Gastrocnemius medialis (tissue), 4 donors: ENCODE measurements around the gene WIZ. TPM values are rescaled to one million over a fixed set of nuclear protein-coding genes. Genes with fewer than 3 reads are reported as not detected.

ENCODE experiments used
- ATAC-seq, 2 donors: fragments of 150-250 bp; one replicate each; pipeline ENCODE4 v1.9.1; 2016
- DNase-seq, 2 donors: peaks; one replicate each; pipeline ENCODE4 v3.0.0-alpha.2; 2019
- H3K27ac ChIP-seq, 4 donors: fragments of 200-600 bp; sonication (generic); 1 replicate in 1 of 4; 2 replicates in 3 of 4; pipeline ENCODE4 v1.5.1; 2016 to 2018; ENCODE audit warnings: mild to moderate bottlenecking in 2 of 4, moderate library complexity in 1 of 4
- H3K27me3 ChIP-seq, 3 donors: fragments of 200-600 bp; sonication (generic) in 2 of 3; 1 replicate in 1 of 3; 2 replicates in 2 of 3; pipeline versions ENCODE4 v1.5.1 to v1.6.0; 2016 to 2019; ENCODE audit warnings: mild to moderate bottlenecking in 1 of 3, moderate library complexity in 1 of 3
- H3K36me3 ChIP-seq, 2 donors: fragments of 200-600 bp; sonication (generic) in 1 of 2; one replicate each; pipeline ENCODE4 v1.5.1; 2017 to 2018
- H3K4me1 ChIP-seq, 2 donors: fragments of 200-600 bp; sonication (generic) in 1 of 2; one replicate each; pipeline ENCODE4 v1.5.1; 2016 to 2017; ENCODE audit warnings: mild to moderate bottlenecking in 2 of 2
- H3K4me3 ChIP-seq, 4 donors: fragments of 200-600 bp; sonication (generic) in 3 of 4; 1 replicate in 1 of 4; 2 replicates in 3 of 4; pipeline ENCODE4 v1.5.1; 2016 to 2019; ENCODE audit warnings: mild to moderate bottlenecking in 2 of 4
- H3K9me3 ChIP-seq, 3 donors: fragments of 200-600 bp; sonication (generic) in 2 of 3; 1 replicate in 1 of 3; 2 replicates in 2 of 3; pipeline ENCODE4 v1.5.1; 2016 to 2019
- POLR2A ChIP-seq, 2 donors: fragments of 450-650 bp; IDR thresholded peaks; one replicate each; pipeline ENCODE4 v1.6.1; 2017; ENCODE audit warnings: antibody characterized with exemption in 2 of 2, mild to moderate bottlenecking in 2 of 2, moderate library complexity in 2 of 2
- in situ Hi-C, 4 donors: fragments of 200-750 bp; cut with MboI; loops; one replicate each; pipeline versions ENCODE4 v1.15.0 to v1.8.0; 2017; ENCODE audit warnings: low sequenced_read_pairs in 4 of 4
- intact Hi-C: fragments of 100-400 bp; cut with DNase I; formaldehyde crosslinking; loops from one replicate; pipeline ENCODE4 v1.15.1; 2023; ENCODE audit warnings: low total_unique reads
- total RNA-seq, 4 donors: library from RNA; depleted of rRNA; stranded (reverse); fragments of >200 nt; gene quantifications; one replicate each; pipeline versions ENCODE4 v1.1.0 to v1.2.3, GENCODE V29; 2016
- TF ChIP-seq, protein P1 (sequence below), 5 experiments: fragments of 450-650 bp in 3 of 5; fragments of 200-600 bp in 2 of 5; sonication (generic) in 2 of 5; IDR thresholded peaks in 4 of 5; conservative IDR thresholded peaks in 1 of 5; 1 replicate in 4 of 5; 2 replicates in 1 of 5; pipeline ENCODE4 v1.5.1; 2016 to 2019; ENCODE audit warnings: antibody characterized with exemption in 5 of 5, mild to moderate bottlenecking in 3 of 5, moderate library complexity in 3 of 5

WIZ gene
- total RNA-seq, 4 donors from 2014 or later, result 28.0 to 40.6 (median 32.5) TPM

GRCh38 chr19:15427991-15428471, 21.7 kb downstream of the WIZ start:
- in situ Hi-C loops (loop anchor here in 2 of 4 donors (25.0 kb wide), 1 partner anchor 166 kb away; no protein-coding TSS in a partner anchor), intact Hi-C loops (no loop called here)
- H3K27ac ChIP-seq, result no peak overlapping the region
- H3K36me3 ChIP-seq, result peaks cover 0 to 44% of the 10 kb centered on the region in 2 donors
- no peak overlapping the region for H3K4me3 ChIP-seq
- TF ChIP-seq, protein P1, sequence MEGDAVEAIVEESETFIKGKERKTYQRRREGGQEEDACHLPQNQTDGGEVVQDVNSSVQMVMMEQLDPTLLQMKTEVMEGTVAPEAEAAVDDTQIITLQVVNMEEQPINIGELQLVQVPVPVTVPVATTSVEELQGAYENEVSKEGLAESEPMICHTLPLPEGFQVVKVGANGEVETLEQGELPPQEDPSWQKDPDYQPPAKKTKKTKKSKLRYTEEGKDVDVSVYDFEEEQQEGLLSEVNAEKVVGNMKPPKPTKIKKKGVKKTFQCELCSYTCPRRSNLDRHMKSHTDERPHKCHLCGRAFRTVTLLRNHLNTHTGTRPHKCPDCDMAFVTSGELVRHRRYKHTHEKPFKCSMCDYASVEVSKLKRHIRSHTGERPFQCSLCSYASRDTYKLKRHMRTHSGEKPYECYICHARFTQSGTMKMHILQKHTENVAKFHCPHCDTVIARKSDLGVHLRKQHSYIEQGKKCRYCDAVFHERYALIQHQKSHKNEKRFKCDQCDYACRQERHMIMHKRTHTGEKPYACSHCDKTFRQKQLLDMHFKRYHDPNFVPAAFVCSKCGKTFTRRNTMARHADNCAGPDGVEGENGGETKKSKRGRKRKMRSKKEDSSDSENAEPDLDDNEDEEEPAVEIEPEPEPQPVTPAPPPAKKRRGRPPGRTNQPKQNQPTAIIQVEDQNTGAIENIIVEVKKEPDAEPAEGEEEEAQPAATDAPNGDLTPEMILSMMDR (IDR thresholded peaks at IDR 0.05 in 4 of 5, conservative IDR thresholded peaks at IDR 0.05 in 1 of 5), result no peak
- TF ChIP-seq POLR2A (IDR thresholded peaks at IDR 0.05), result no peak
- no peaks in the 10 kb centered on the region for H3K9me3 ChIP-seq
- H3K27me3 ChIP-seq, result no peaks in the 10 kb centered on the region
- DNase-seq (no peak), ATAC-seq (no peak)
- peaks cover 17 to 18% of the 10 kb centered on the region in 2 donors for H3K4me1 ChIP-seq

DNA sequence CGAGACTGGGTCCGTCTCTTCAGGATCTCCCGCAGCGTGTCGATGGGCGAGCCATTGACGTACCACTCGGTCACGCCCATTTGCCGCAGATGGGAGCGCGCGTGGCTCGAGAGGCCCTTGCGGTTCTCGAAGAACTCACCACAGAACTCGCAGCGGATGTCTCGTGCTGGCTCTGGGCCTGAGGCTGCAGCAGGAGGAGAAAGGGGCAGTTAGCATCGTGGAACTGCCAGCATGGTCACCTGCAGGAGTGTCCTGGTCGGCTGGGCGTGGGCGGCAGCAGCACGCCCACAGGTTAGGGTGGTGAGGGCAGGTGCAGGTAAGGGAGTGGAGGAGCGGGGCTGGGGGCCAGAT, 22.4 kb downstream of the WIZ start:
- H3K4me3 ChIP-seq, result no peak overlapping the region
- no peaks in the 10 kb centered on the region for H3K27me3 ChIP-seq
- no peak overlapping the region for H3K27ac ChIP-seq
- intact Hi-C loops, result no loop called here
- in situ Hi-C loops, result loop anchor here in 2 of 4 donors (25.0 kb wide), 1 partner anchor 165 kb away; no protein-coding TSS in a partner anchor
- peaks cover 20 to 22% of the 10 kb centered on the region in 2 donors for H3K4me1 ChIP-seq
- H3K9me3 ChIP-seq, result no peaks in the 10 kb centered on the region
- ATAC-seq (no peak), DNase-seq (no peak)
- peaks cover 0 to 51% of the 10 kb centered on the region in 2 donors for H3K36me3 ChIP-seq
- TF ChIP-seq, protein P1 (IDR thresholded peaks at IDR 0.05 in 4 of 5, conservative IDR thresholded peaks at IDR 0.05 in 1 of 5), result no peak
- TF ChIP-seq POLR2A (IDR thresholded peaks at IDR 0.05), result no peak

GRCh38 chr19:15426485-15427349, 23.0 kb downstream of the WIZ start:
- Histone ChIP-seq H3K27ac (no peak overlapping the region), H3K36me3 (peaks cover 0 to 53% of the 10 kb centered on the region in 2 donors), H3K9me3 (no peaks in the 10 kb centered on the region), H3K27me3 (no peaks in the 10 kb centered on the region), H3K4me1 (peaks cover 26 to 27% of the 10 kb centered on the region in 2 donors), H3K4me3 (no peak overlapping the region)
- in situ Hi-C loops, result loop anchor here in 2 of 4 donors (25.0 kb wide), 1 partner anchor 164 kb away; no protein-coding TSS in a partner anchor
- intact Hi-C loops, result no loop called here
- DNase-seq (no peak), ATAC-seq (no peak)
- TF ChIP-seq POLR2A (IDR thresholded peaks at IDR 0.05), result no peak

DNA sequence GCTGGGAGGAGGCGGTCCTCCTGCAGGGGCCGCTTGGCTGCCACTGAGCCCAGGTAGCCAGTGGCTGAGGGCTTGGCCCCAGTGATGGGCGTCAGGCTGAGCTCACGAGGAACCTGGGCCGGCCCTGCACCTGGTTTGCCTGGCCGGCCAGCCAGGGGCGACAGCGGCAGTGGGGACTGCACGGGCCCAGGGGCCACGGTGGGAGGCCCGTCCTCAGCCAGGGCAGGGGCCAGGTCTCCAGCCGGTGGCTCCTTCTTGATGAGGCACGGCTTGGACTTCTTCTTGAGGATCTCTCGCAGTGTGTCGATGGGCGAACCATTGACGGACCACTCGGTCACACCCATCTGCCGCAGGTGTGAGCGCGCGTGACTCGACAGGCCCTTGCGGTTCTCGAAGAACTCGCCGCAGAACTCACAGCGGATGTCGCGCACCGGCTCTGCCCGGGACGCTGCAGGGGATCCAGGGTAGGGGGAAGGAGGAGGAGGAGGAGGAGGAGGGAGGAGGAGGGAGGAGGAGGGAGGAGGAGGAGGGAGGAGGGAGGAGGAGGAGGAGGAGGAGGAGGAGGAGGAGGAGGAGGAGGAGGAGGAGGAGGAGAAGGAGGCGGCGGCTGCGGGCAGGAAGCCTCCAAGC, 24.3 kb downstream of the WIZ start:
- DNase-seq (no peak), ATAC-seq (no peak)
- TF ChIP-seq POLR2A (IDR thresholded peaks at IDR 0.05), result no peak
- TF ChIP-seq, protein P1 (IDR thresholded peaks at IDR 0.05 in 4 of 5, conservative IDR thresholded peaks at IDR 0.05 in 1 of 5), result no peak
- Histone ChIP-seq H3K36me3 (peaks cover 0 to 53% of the 10 kb centered on the region in 2 donors), H3K4me3 (no peak overlapping the region), H3K27ac (no peak overlapping the region), H3K27me3 (no peaks in the 10 kb centered on the region), H3K9me3 (no peaks in the 10 kb centered on the region), H3K4me1 (peaks cover 21 to 22% of the 10 kb centered on the region in 2 donors)
- intact Hi-C loops, result no loop called here
- in situ Hi-C loops, result loop anchor here in 2 of 4 donors (25.0 kb wide), 1 partner anchor 163 kb away; no protein-coding TSS in a partner anchor
